H1 (cell line): ENCODE results near the gene G6PC3. TPM values are rescaled to one million over a fixed set of nuclear protein-coding genes. Genes with fewer than 3 reads are reported as not detected.
A peak's percentile ranks its signal among the peaks of the same experiment; 100 is the strongest.

Experiments used
- CTCF ChIA-PET: fragments of 300-600 bp; sonication (Branson Sonifier 250); formaldehyde crosslinking; loops from one replicate; lab custom pipeline; 2021; ENCODE audit not compliant: partially characterized antibody; lab: Charles Lee
- POLR2A ChIA-PET: fragments of 300-600 bp; sonication (Branson Sonifier 250); formaldehyde crosslinking; loops from one replicate; lab custom pipeline; 2021; ENCODE audit warnings: inconsistent platforms; ENCODE audit not compliant: partially characterized antibody; lab: Charles Lee
- DNase-seq, 2 experiments: peaks; one replicate each; pipeline versions ENCODE4 v3.0.0 to v3.0.0-alpha.2; 2010 to 2022; ENCODE audit warnings: low spot score in 2 of 2, low read depth in 1 of 2, mixed read lengths in 1 of 2
- FAIRE-seq: peaks from 2 replicates; lab custom pipeline; 2011; peaks lifted over from hg19 to GRCh38; lab: Jason Lieb, UNC
- H2AFZ ChIP-seq: 2 replicates; pipeline ENCODE4 v1.8.1; 2012; ENCODE audit warnings: low read length, inconsistent platforms
- H2AK5ac ChIP-seq: 2 replicates; pipeline ENCODE4 v1.6.1; 2013; ENCODE audit warnings: low read depth, low read length
- H2BK120ac ChIP-seq: replicated peaks from 2 replicates; pipeline ENCODE3; 2013; ENCODE audit warnings: low read depth, low read length, inconsistent platforms
- H2BK12ac ChIP-seq: 2 replicates; pipeline ENCODE4 v1.6.1; 2013; ENCODE audit warnings: low read depth, low read length
- H2BK15ac ChIP-seq: 2 replicates; pipeline ENCODE4 v1.6.1; 2013; ENCODE audit warnings: low read length
- H2BK20ac ChIP-seq: 2 replicates; pipeline ENCODE4 v1.6.1; 2013; ENCODE audit warnings: low read length
- H2BK5ac ChIP-seq: 2 replicates; pipeline ENCODE4 v1.6.1; 2013; ENCODE audit warnings: low read depth, low read length
- H3K14ac ChIP-seq: 2 replicates; pipeline ENCODE4 v1.6.1; 2013; ENCODE audit warnings: inconsistent platforms; ENCODE audit not compliant: insufficient read length
- H3K18ac ChIP-seq: 2 replicates; pipeline ENCODE4 v1.6.1; 2013; ENCODE audit warnings: low read length; ENCODE audit errors: extremely low read depth
- H3K23ac ChIP-seq: 2 replicates; pipeline ENCODE4 v1.6.1; 2013; ENCODE audit warnings: inconsistent platforms; ENCODE audit not compliant: insufficient read length
- H3K23me2 ChIP-seq: 2 replicates; pipeline ENCODE4 v1.6.1; 2013; ENCODE audit warnings: low read depth, low read length
- H3K27ac ChIP-seq: 2 replicates; pipeline ENCODE4 v1.6.1; 2011; ENCODE audit warnings: low read depth, low read length, inconsistent platforms
- H3K27me3 ChIP-seq, 4 experiments: replicated peaks in 1 of 4; 1 replicate in 1 of 4; 2 replicates in 3 of 4; pipeline versions ENCODE4 v1.6.1 to v1.8.1; 2011 to 2013; ENCODE audit warnings: low read length in 3 of 4, mild to moderate bottlenecking in 3 of 4, inconsistent platforms in 2 of 4, mixed read lengths in 2 of 4, moderate library complexity in 1 of 4; ENCODE audit not compliant: control insufficient read depth in 3 of 4, insufficient read depth in 3 of 4; ENCODE audit errors: extremely low read depth in 1 of 4
- H3K36me3 ChIP-seq, 4 experiments: 2 replicates each; pipeline versions ENCODE4 v1.6.1 to v1.8.1; 2011 to 2013; ENCODE audit warnings: mild to moderate bottlenecking in 4 of 4, low read length in 3 of 4, moderate library complexity in 2 of 4, control low read depth in 1 of 4, inconsistent platforms in 1 of 4; ENCODE audit not compliant: insufficient read depth in 4 of 4, control insufficient read depth in 2 of 4
- H3K4ac ChIP-seq: replicated peaks from 2 replicates; pipeline ENCODE3; 2013; ENCODE audit warnings: low read length, low read depth, mixed read lengths, inconsistent platforms; ENCODE audit not compliant: insufficient read length
- H3K4me1 ChIP-seq, 4 experiments: replicated peaks in 1 of 4; 1 replicate in 1 of 4; 2 replicates in 3 of 4; pipeline versions ENCODE4 v1.6.1 to v1.8.1; 2011 to 2013; ENCODE audit warnings: low read length in 3 of 4, inconsistent platforms in 2 of 4, mixed read lengths in 1 of 4; ENCODE audit not compliant: insufficient read depth in 4 of 4, control insufficient read depth in 3 of 4
- H3K4me2 ChIP-seq, 2 experiments: 2 replicates each; pipeline versions ENCODE4 v1.6.1 to v1.8.1; 2011 to 2013; ENCODE audit warnings: low read depth in 2 of 2, low read length in 2 of 2, control low read depth in 1 of 2, inconsistent platforms in 1 of 2, mild to moderate bottlenecking in 1 of 2; ENCODE audit not compliant: insufficient read depth in 1 of 2
- H3K4me3 ChIP-seq, 4 experiments: fragments of 200-600, 300-600 bp in 1 of 4; sonication (generic), shearing (Covaris generic), sonication (Bioruptor Twin) in 1 of 4; 2 replicates each; pipeline versions ENCODE4 v1.5.1 to v1.8.1; 2011 to 2016; ENCODE audit warnings: low read length in 4 of 4, low read depth in 3 of 4, control low read depth in 2 of 4, inconsistent platforms in 2 of 4, mild to moderate bottlenecking in 2 of 4, mixed read lengths in 1 of 4, moderate library complexity in 1 of 4; ENCODE audit not compliant: insufficient read depth in 2 of 4; ENCODE audit errors: extremely low read depth in 1 of 4
- H3K56ac ChIP-seq: replicated peaks from 2 replicates; pipeline ENCODE3; 2013; ENCODE audit warnings: low read depth, mild to moderate bottlenecking, mixed read lengths, low read length, inconsistent platforms; ENCODE audit not compliant: insufficient read length
- H3K79me1 ChIP-seq: 2 replicates; pipeline ENCODE4 v1.6.1; 2013; ENCODE audit warnings: low read depth, low read length, control low read depth
- H3K79me2 ChIP-seq, 2 experiments: 2 replicates each; pipeline versions ENCODE4 v1.6.1 to v1.8.1; 2012 to 2013; ENCODE audit warnings: low read length in 2 of 2, mild to moderate bottlenecking in 2 of 2, inconsistent platforms in 1 of 2; ENCODE audit not compliant: insufficient read depth in 2 of 2, control insufficient read depth in 1 of 2
- H3K9ac ChIP-seq, 4 experiments: replicated peaks in 1 of 4; 1 replicate in 1 of 4; 2 replicates in 3 of 4; pipeline versions ENCODE4 v1.6.1 to v1.8.1; 2011 to 2013; ENCODE audit warnings: low read depth in 3 of 4, low read length in 3 of 4, control low read depth in 2 of 4, mild to moderate bottlenecking in 2 of 4, moderate library complexity in 2 of 4, inconsistent platforms in 1 of 4; ENCODE audit errors: extremely low read depth in 1 of 4
- H3K9me3 ChIP-seq, 2 experiments: 2 replicates each; pipeline versions ENCODE4 v1.6.1 to v1.8.1; 2012 to 2013; ENCODE audit warnings: mild to moderate bottlenecking in 2 of 2, moderate library complexity in 2 of 2, control low read depth in 1 of 2, inconsistent platforms in 1 of 2, low read depth in 1 of 2, low read length in 1 of 2, mixed read lengths in 1 of 2; ENCODE audit not compliant: insufficient read depth in 2 of 2
- H4K20me1 ChIP-seq, 2 experiments: replicated peaks in 1 of 2; 2 replicates each; pipeline versions ENCODE3 to v1.8.1; 2011 to 2013; ENCODE audit warnings: inconsistent platforms in 2 of 2, low read length in 2 of 2, mild to moderate bottlenecking in 1 of 2; ENCODE audit not compliant: insufficient read depth in 2 of 2, control insufficient read depth in 1 of 2
- H4K5ac ChIP-seq: 2 replicates; pipeline ENCODE4 v1.6.1; 2013; ENCODE audit warnings: low read length, low read depth, mixed read lengths, inconsistent platforms; ENCODE audit not compliant: insufficient read length
- H4K8ac ChIP-seq: 2 replicates; pipeline ENCODE4 v1.8.0; 2013; ENCODE audit warnings: mild to moderate bottlenecking, moderate library complexity, low read length, inconsistent platforms; ENCODE audit not compliant: insufficient read depth; ENCODE audit errors: extremely low read depth
- H4K91ac ChIP-seq: replicated peaks from 2 replicates; pipeline ENCODE3; 2013; ENCODE audit warnings: low read length, mixed read lengths, inconsistent platforms; ENCODE audit not compliant: insufficient read length
- ATF3 ChIP-seq: IDR thresholded peaks from 2 replicates; pipeline ENCODE4 v1.6.1; 2011; ENCODE audit warnings: low read depth, mild to moderate bottlenecking, low read length; ENCODE audit not compliant: insufficient read depth
- SIX5 ChIP-seq: IDR thresholded peaks from 2 replicates; pipeline ENCODE4 v1.6.1; 2011; ENCODE audit warnings: mild to moderate bottlenecking, low read depth, low read length
- WGBS, 2 experiments: shearing (Covaris generic) in 1 of 2; methylation state at CpG; one replicate each; pipeline versions ENCODE4 v1.1.6 to v1.1.7; 2013 to 2015; ENCODE audit warnings: low lambda C conversion rate in 2 of 2, mixed read lengths in 2 of 2, inconsistent platforms in 1 of 2, low coverage in 1 of 2, missing lambda C conversion rate in 1 of 2; ENCODE audit not compliant: insufficient replicate concordance in 2 of 2, insufficient coverage in 1 of 2, insufficient read length in 1 of 2; ENCODE audit errors: extremely low coverage in 1 of 2, missing lambda C conversion rate in 1 of 2; 5-methylcytosine and 5-hydroxymethylcytosine counted together
- polyA plus RNA-seq, 7 experiments: library from polyadenylated mRNA; depleted of rRNA in 3 of 7; stranded (reverse) in 5 of 7; unstranded in 2 of 7; fragments of >200 nt in 5 of 7; fragments of 200-250 nt in 2 of 7; gene quantifications; 1 replicate in 5 of 7; 2 replicates in 1 of 7; 4 replicates in 1 of 7; pipeline versions ENCODE4 v1.2.1 to v1.2.3, GENCODE V29; 2011 to 2013; ENCODE audit warnings: missing spikeins in 2 of 7, mixed read lengths in 2 of 7
- total RNA-seq: library from RNA; stranded (reverse); fragmentation: NEBNext Ultra II Directional; extraction: Animal tissue kit (Norgen Biotek cat#: 25700); gene quantifications from 2 replicates; pipeline ENCODE4 v1.2.1, GENCODE V29; 2021

G6PC3 gene
- total and polyA plus RNA-seq, 2 of the 8 experiments (the other 6 are each of a cell fraction or from before 2014, with no cell fraction given): 104 to 343 TPM

- no peak overlapping the region for H4K5ac ChIP-seq
- H3K4me1 ChIP-seq: peaks cover 13 to 31% (median 22%) of the 10 kb centered on the region in 4 experiments
- no peak overlapping the region for H2BK20ac ChIP-seq
- H2BK15ac ChIP-seq: no peak overlapping the region
- H2AFZ ChIP-seq: no peak overlapping the region
- DNase-seq (no peak), FAIRE-seq (no peak)
- H3K23ac ChIP-seq: no peak overlapping the region
- no peaks in the 10 kb centered on the region; a peak in 2 of 8 replicates for H3K36me3 ChIP-seq
- peak overlapping the region; percentile 60; the same call in 1 of the 2 replicates for H2BK5ac ChIP-seq
- H3K14ac ChIP-seq: no peak overlapping the region
- no peak overlapping the region for H3K27ac ChIP-seq
- no peak overlapping the region for H3K18ac ChIP-seq
- CTCF ChIA-PET: interaction anchor here (0.6 to 20.6 kb wide), 21 partner anchors 11 to 1047 kb away, joined by 3 to 638 read pairs (median 5); partner anchors contain the start of gene ASB16
- no peak overlapping the region for H2BK12ac ChIP-seq
- H3K4me2 ChIP-seq: no peak overlapping the region
- H2AK5ac ChIP-seq: no peak overlapping the region
- peaks cover 40% of the 10 kb centered on the region for H3K79me1 ChIP-seq
- no peak overlapping the region for H4K91ac ChIP-seq
- H4K8ac ChIP-seq: no peak overlapping the region
- no peak overlapping the region for H3K4me3 ChIP-seq
- peaks cover 3 to 11% of the 10 kb centered on the region in 2 experiments for H4K20me1 ChIP-seq
- no peak overlapping the region for H3K56ac ChIP-seq
- POLR2A ChIA-PET: interaction anchor here (1.0 to 2.9 kb wide), 6 partner anchors 11 to 52 kb away, joined by 3 to 15 read pairs (median 3); no protein-coding TSS in a partner anchor
- H3K9ac ChIP-seq: no peak overlapping the region; a peak in 1 of 7 replicates
- no peaks in the 10 kb centered on the region; a peak in 1 of 7 replicates for H3K27me3 ChIP-seq
- no peak overlapping the region for H3K4ac ChIP-seq
- no peak overlapping the region for H2BK120ac ChIP-seq
- 79% methylated on average over 17 of the region's 18 CpGs; no CpG with 5 or more reads in 1 of the 2 experiments for WGBS, 2 experiments
- H3K9me3 ChIP-seq: no peaks in the 10 kb centered on the region
- peaks cover 0 to 80% of the 10 kb centered on the region in 2 experiments; a peak in 2 of 4 replicates for H3K79me2 ChIP-seq
- H3K23me2 ChIP-seq: no peaks in the 10 kb centered on the region; the same call in 1 of the 2 replicates
- TF ChIP-seq SIX5 (no peak), ATF3 (no peak)
Observed at GRCh38 chr17:44117351-44117750, 46.8 kb downstream of the G6PC3 start.
